Ovary (tissue), 3 donors: ENCODE measurements around the gene ZFP1.

Experiments used
- POLR2A ChIP-seq: fragments of 450-650 bp; IDR thresholded peaks from one replicate; pipeline ENCODE4 v1.6.1; 2017; ENCODE audit warnings: antibody characterized with exemption, mild to moderate bottlenecking, moderate library complexity
- TF ChIP-seq, protein P1 (sequence below), 3 donors: fragments of 450-650 bp in 2 of 3; fragments of 200-600 bp in 1 of 3; IDR thresholded peaks; one replicate each; pipeline versions ENCODE4 v1.5.1 to v1.8.0; 2016 to 2022; ENCODE audit warnings: antibody characterized with exemption in 3 of 3, mild to moderate bottlenecking in 1 of 3
- donor health status: DM: no; HTN: no; CAD: no.

- TF ChIP-seq, protein P1, sequence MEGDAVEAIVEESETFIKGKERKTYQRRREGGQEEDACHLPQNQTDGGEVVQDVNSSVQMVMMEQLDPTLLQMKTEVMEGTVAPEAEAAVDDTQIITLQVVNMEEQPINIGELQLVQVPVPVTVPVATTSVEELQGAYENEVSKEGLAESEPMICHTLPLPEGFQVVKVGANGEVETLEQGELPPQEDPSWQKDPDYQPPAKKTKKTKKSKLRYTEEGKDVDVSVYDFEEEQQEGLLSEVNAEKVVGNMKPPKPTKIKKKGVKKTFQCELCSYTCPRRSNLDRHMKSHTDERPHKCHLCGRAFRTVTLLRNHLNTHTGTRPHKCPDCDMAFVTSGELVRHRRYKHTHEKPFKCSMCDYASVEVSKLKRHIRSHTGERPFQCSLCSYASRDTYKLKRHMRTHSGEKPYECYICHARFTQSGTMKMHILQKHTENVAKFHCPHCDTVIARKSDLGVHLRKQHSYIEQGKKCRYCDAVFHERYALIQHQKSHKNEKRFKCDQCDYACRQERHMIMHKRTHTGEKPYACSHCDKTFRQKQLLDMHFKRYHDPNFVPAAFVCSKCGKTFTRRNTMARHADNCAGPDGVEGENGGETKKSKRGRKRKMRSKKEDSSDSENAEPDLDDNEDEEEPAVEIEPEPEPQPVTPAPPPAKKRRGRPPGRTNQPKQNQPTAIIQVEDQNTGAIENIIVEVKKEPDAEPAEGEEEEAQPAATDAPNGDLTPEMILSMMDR (IDR thresholded peaks at IDR 0.05) = no peak
- TF ChIP-seq POLR2A = no peak
Observed at GRCh38 chr16:75099738-75100602, 48.4 kb upstream of the ZFP1 start.
